ENCODE measurements around the gene SCAMP5.

- TF ChIP-seq TARDBP (IDR thresholded peaks at IDR 0.05) (no peak), ELF4 (IDR thresholded peaks at IDR 0.05) (no peak), CTBP1 (IDR thresholded peaks at IDR 0.05; ENCODE audit: borderline replicate concordance) (no peak), ARNT (IDR thresholded peaks at IDR 0.05) (no peak), SP1 (IDR thresholded peaks at IDR 0.05) (no peak), L3MBTL2 (conservative IDR thresholded peaks at IDR 0.05) (no peak), PKNOX1 (IDR thresholded peaks at IDR 0.05) (no peak), BHLHE40 (IDR thresholded peaks at IDR 0.05; ENCODE audit: borderline replicate concordance) (no peak), FOXK2 (IDR thresholded peaks at IDR 0.05) (no peak), FOXA1 (IDR thresholded peaks at IDR 0.05) (no peak), ZNF384 (IDR thresholded peaks at IDR 0.05) (no peak), HDGF (IDR thresholded peaks at IDR 0.05; ENCODE audit: borderline replicate concordance) (no peak), LEF1 (IDR thresholded peaks at IDR 0.05; ENCODE audit: borderline replicate concordance) (no peak)
Measured at GRCh38 chr15:75030023-75030413, 34.7 kb downstream of the SCAMP5 start.
